K562 (cell line): ENCODE results near the gene CBX2. TPM values are rescaled to one million over a fixed set of nuclear protein-coding genes. Genes with fewer than 3 reads are reported as not detected.

Experiments
- ATAC-seq: fragments of 200-7000 bp; cut with Tn5 transposase; 3 replicates; pipeline ENCODE4 v1.9.1; 2020; ENCODE audit warnings: moderate library complexity
- BruUV-seq: library from RNA; stranded (reverse); fragments of 400-500 nt; replicated peaks from 2 replicates; lab custom pipeline; 2021; lab: Mats Ljungman, UMichigan
- CTCF ChIA-PET: fragments of 300-600 bp; formaldehyde crosslinking; extraction: SDS; loops from one replicate; lab custom pipeline; 2021; ENCODE audit warnings: low intra/inter-chr PET ratio; lab: Yijun Ruan, JAX
- POLR2A ChIA-PET: fragments of 300-600, 350-650 bp; sonication (Branson Sonifier 250); formaldehyde crosslinking; extraction: SDS; loops from one replicate; lab custom pipeline; 2021; ENCODE audit warnings: antibody characterized with exemption, inconsistent platforms; lab: Yijun Ruan, JAX
- DNase-seq, 4 experiments: peaks; one replicate each; pipeline versions ENCODE4 v3.0.0 to v3.0.0-alpha.2; 2011 to 2018; ENCODE audit warnings: low spot score in 3 of 4, mixed read lengths in 3 of 4; ENCODE audit errors: extremely low read depth in 1 of 4
- FAIRE-seq: peaks from 2 replicates; lab custom pipeline; 2011; peaks lifted over from hg19 to GRCh38; lab: Jason Lieb, UNC
- H2AFZ ChIP-seq: 2 replicates; pipeline ENCODE4 v1.6.0; 2011; ENCODE audit warnings: low read depth, low read length, control low read depth, inconsistent platforms
- H3K27ac ChIP-seq: fragments of 200-600 bp; 3 replicates; pipeline ENCODE4 v1.8.0; 2011; ENCODE audit warnings: low read depth, mild to moderate bottlenecking, control low read depth, inconsistent platforms, low read length, moderate library complexity, mixed read lengths; ENCODE audit errors: extremely low read depth
- H3K27me3 ChIP-seq, 2 experiments: fragments of 300-600 bp in 1 of 2; 2 replicates in 1 of 2; 3 replicates in 1 of 2; pipeline versions ENCODE4 v1.6.0 to v1.8.0; 2011; ENCODE audit warnings: inconsistent platforms in 2 of 2, low read length in 2 of 2, mild to moderate bottlenecking in 1 of 2, mixed read lengths in 1 of 2, moderate library complexity in 1 of 2; ENCODE audit not compliant: control insufficient read depth in 2 of 2, insufficient read depth in 2 of 2
- H3K36me3 ChIP-seq: fragments of 300-600 bp; 3 replicates; pipeline ENCODE4 v1.8.0; 2011; ENCODE audit warnings: mild to moderate bottlenecking, low read length, inconsistent platforms; ENCODE audit not compliant: control insufficient read depth, insufficient read depth
- H3K4me1 ChIP-seq, 2 experiments: fragments of 200-600 bp in 1 of 2; replicated peaks in 1 of 2; 2 replicates in 1 of 2; 3 replicates in 1 of 2; pipeline versions ENCODE4 v1.5.1 to v1.8.0; 2011; ENCODE audit warnings: inconsistent platforms in 2 of 2, low read length in 2 of 2, mild to moderate bottlenecking in 1 of 2, mixed read lengths in 1 of 2, moderate library complexity in 1 of 2; ENCODE audit not compliant: control insufficient read depth in 2 of 2, insufficient read depth in 2 of 2
- H3K4me2 ChIP-seq: 2 replicates; pipeline ENCODE4 v1.6.1; 2011; ENCODE audit warnings: low read length, control low read depth, inconsistent platforms, mixed read lengths; ENCODE audit not compliant: insufficient read depth
- H3K4me3 ChIP-seq: fragments of 200-600 bp; sonication (generic), shearing (Covaris generic); 2 replicates; pipeline ENCODE4 v1.5.1; 2016; ENCODE audit warnings: control low read depth, inconsistent platforms
- H3K79me2 ChIP-seq: fragments of 200-600 bp; 3 replicates; pipeline ENCODE4 v1.8.0; 2011; ENCODE audit warnings: low read length, inconsistent platforms; ENCODE audit not compliant: control insufficient read depth, insufficient read depth
- H3K9ac ChIP-seq, 2 experiments: 2 replicates each; pipeline versions ENCODE4 v1.6.0 to v1.6.1; 2011; ENCODE audit warnings: low read depth in 2 of 2, low read length in 2 of 2, control low read depth in 1 of 2, inconsistent platforms in 1 of 2, mild to moderate bottlenecking in 1 of 2, mixed read lengths in 1 of 2; ENCODE audit not compliant: insufficient read depth in 1 of 2
- H3K9me1 ChIP-seq: one replicate; pipeline ENCODE4 v1.6.0; 2011; ENCODE audit warnings: inconsistent platforms, mild to moderate bottlenecking, low read length, moderate library complexity; ENCODE audit not compliant: control insufficient read depth, insufficient read depth
- H3K9me3 ChIP-seq: replicated peaks from 2 replicates; pipeline ENCODE4 v1.5.1; 2011; ENCODE audit warnings: low read depth, low read length, inconsistent platforms; ENCODE audit not compliant: control insufficient read depth, insufficient read depth
- H4K20me1 ChIP-seq: replicated peaks from 2 replicates; pipeline ENCODE4 v1.6.1; 2011; ENCODE audit warnings: low read length, inconsistent platforms, mixed read lengths; ENCODE audit not compliant: control insufficient read depth, insufficient read depth
- ARID2 ChIP-seq: fragments of 450-650 bp; IDR thresholded peaks from 2 replicates; pipeline ENCODE4 v1.6.1; 2017; ENCODE audit warnings: antibody characterized with exemption, mild to moderate bottlenecking
- BHLHE40 ChIP-seq: IDR thresholded peaks from 2 replicates; pipeline ENCODE4 v1.6.1; 2011; ENCODE audit warnings: low read length, improper control_type of control experiment
- CHCHD3 ChIP-seq: fragments of 250-450 bp; sonication (Bioruptor Pico); IDR thresholded peaks from 2 replicates; pipeline ENCODE4 v2.1.2; 2022; ENCODE audit warnings: mild to moderate bottlenecking
- CREM ChIP-seq: IDR thresholded peaks from 2 replicates; pipeline ENCODE4 v1.6.1; 2014; ENCODE audit warnings: antibody characterized with exemption, low read depth
- ETV1 ChIP-seq: fragments of 450-650 bp; conservative IDR thresholded peaks from 2 replicates; pipeline ENCODE4 v1.6.1; 2016; ENCODE audit warnings: missing genetic modification characterization, control low read depth, low read depth, missing compliant biosample characterization
- HDGF ChIP-seq: fragments of 450-650 bp; IDR thresholded peaks from 2 replicates; pipeline ENCODE4 v1.6.1; 2016
- LCOR ChIP-seq: sonication (generic); formaldehyde crosslinking; IDR thresholded peaks from 2 replicates; pipeline ENCODE4 v1.8.0; 2022; ENCODE audit warnings: mild to moderate bottlenecking, missing genetic modification reagents
- MYNN ChIP-seq, 2 experiments: sonication (generic); formaldehyde crosslinking in 1 of 2; IDR thresholded peaks; 2 replicates each; pipeline versions ENCODE4 v1.5.0 to v1.6.1; 2016 to 2020; ENCODE audit warnings: antibody characterized with exemption in 1 of 2, missing genetic modification reagents in 1 of 2
- NEUROD1 ChIP-seq: fragments of 150-350 bp; IDR thresholded peaks from 2 replicates; pipeline ENCODE4 v1.6.1; 2014; ENCODE audit warnings: borderline replicate concordance, low read length, low read depth; ENCODE audit not compliant: partially characterized antibody
- PHF21A ChIP-seq: fragments of 450-650 bp; IDR thresholded peaks from 2 replicates; pipeline ENCODE4 v1.6.1; 2017; ENCODE audit warnings: low read depth, borderline replicate concordance
- PHTF2 ChIP-seq: fragments of 250-450 bp; sonication (Bioruptor Pico); IDR thresholded peaks from 2 replicates; pipeline ENCODE4 v1.5.0; 2021; ENCODE audit warnings: mild to moderate bottlenecking
- POLR3A ChIP-seq: IDR thresholded peaks from 2 replicates; pipeline ENCODE4 v1.6.1; 2011; ENCODE audit warnings: borderline replicate concordance, mild to moderate bottlenecking, moderate library complexity; ENCODE audit not compliant: insufficient read length, insufficient read depth; ENCODE audit errors: extremely low read depth
- RFX1 ChIP-seq: fragments of 450-650 bp; IDR thresholded peaks from 2 replicates; pipeline ENCODE4 v1.6.1; 2016; ENCODE audit warnings: mild to moderate bottlenecking, moderate library complexity
- SMARCE1 ChIP-seq: fragments of 450-650 bp; IDR thresholded peaks from 2 replicates; pipeline ENCODE4 v1.7.1; 2016; ENCODE audit warnings: mild to moderate bottlenecking
- SP1 ChIP-seq: sonication (generic); formaldehyde crosslinking; IDR thresholded peaks from 2 replicates; pipeline ENCODE4 v1.8.1; 2022; ENCODE audit warnings: mild to moderate bottlenecking, missing genetic modification reagents
- STAG1 ChIP-seq: sonication (generic); formaldehyde crosslinking; IDR thresholded peaks from 2 replicates; pipeline ENCODE4 v1.5.0; 2020; ENCODE audit warnings: missing genetic modification reagents, borderline replicate concordance
- ZNF121 ChIP-seq: sonication (generic); formaldehyde crosslinking; conservative IDR thresholded peaks from 2 replicates; pipeline ENCODE4 v1.8.0; 2022; ENCODE audit warnings: missing genetic modification reagents
- ZNF830 ChIP-seq: fragments of 250-450 bp; sonication (Bioruptor Pico); IDR thresholded peaks from 2 replicates; pipeline ENCODE4 v1.5.0; 2021; ENCODE audit warnings: mild to moderate bottlenecking
- WGBS: fragments of 100-300 bp; shearing (Covaris generic); methylation state at CpG from one replicate; pipeline ENCODE4 v1.1.6; 2016; ENCODE audit warnings: low coverage, mixed read lengths; ENCODE audit not compliant: insufficient coverage; ENCODE audit errors: missing lambda C conversion rate; 5-methylcytosine and 5-hydroxymethylcytosine counted together
- in situ Hi-C: fragments of 300-500 bp; cut with MboI; formaldehyde crosslinking; loops from 4 replicates; pipeline ENCODE4 v1.15.0; 2018; ENCODE audit warnings: inconsistent platforms, mixed read lengths
- intact Hi-C: fragments of 100-400 bp; cut with micrococcal nuclease; formaldehyde crosslinking; loops from 2 replicates; pipeline ENCODE4 v1.14.2; 2022
- polyA plus RNA-seq, 8 experiments: library from polyadenylated mRNA; depleted of rRNA in 4 of 8; stranded (reverse) in 5 of 8; unstranded in 3 of 8; fragments of >200 nt; fragmentation: Nextera tagmentation in 2 of 8; fragmentation: Illumina TruSeq in 1 of 8; extraction: Ambion mirVana in 2 of 8; extraction: Trizol in 1 of 8; gene quantifications; 2 replicates each; pipeline versions ENCODE4 v1.2.1 to v1.2.3, GENCODE V29; 2011 to 2014; ENCODE audit warnings: inconsistent platforms in 1 of 8, missing spikeins in 1 of 8
- total RNA-seq, 7 experiments: library from RNA; depleted of rRNA in 6 of 7; stranded (reverse); fragments of >200 nt in 6 of 7; fragmentation: Illumina TruSeq in 2 of 7; extraction: Trizol in 2 of 7; gene quantifications; 2 replicates each; pipeline versions ENCODE4 v1.2.1 to v1.2.3, GENCODE V29; 2011 to 2021; ENCODE audit warnings: low replicate concordance in 1 of 7
- TF ChIP-seq, protein P1 (sequence below): IDR thresholded peaks from 3 replicates; pipeline ENCODE4 v1.6.1; 2011; ENCODE audit warnings: borderline replicate concordance, mild to moderate bottlenecking, moderate library complexity; ENCODE audit not compliant: insufficient read length; ENCODE audit errors: extremely low read depth
- TF ChIP-seq, protein P2 (sequence below): sonication (generic); formaldehyde crosslinking; IDR thresholded peaks from 2 replicates; pipeline ENCODE4 v1.5.0; 2020; ENCODE audit warnings: missing genetic modification reagents

The CBX2 gene
- total and polyA plus RNA-seq, 9 of the 15 experiments (the other 6 are each of a cell fraction or from before 2014, with no cell fraction given), result 0.66 to 26.9 (median 13.9) TPM

DNA sequence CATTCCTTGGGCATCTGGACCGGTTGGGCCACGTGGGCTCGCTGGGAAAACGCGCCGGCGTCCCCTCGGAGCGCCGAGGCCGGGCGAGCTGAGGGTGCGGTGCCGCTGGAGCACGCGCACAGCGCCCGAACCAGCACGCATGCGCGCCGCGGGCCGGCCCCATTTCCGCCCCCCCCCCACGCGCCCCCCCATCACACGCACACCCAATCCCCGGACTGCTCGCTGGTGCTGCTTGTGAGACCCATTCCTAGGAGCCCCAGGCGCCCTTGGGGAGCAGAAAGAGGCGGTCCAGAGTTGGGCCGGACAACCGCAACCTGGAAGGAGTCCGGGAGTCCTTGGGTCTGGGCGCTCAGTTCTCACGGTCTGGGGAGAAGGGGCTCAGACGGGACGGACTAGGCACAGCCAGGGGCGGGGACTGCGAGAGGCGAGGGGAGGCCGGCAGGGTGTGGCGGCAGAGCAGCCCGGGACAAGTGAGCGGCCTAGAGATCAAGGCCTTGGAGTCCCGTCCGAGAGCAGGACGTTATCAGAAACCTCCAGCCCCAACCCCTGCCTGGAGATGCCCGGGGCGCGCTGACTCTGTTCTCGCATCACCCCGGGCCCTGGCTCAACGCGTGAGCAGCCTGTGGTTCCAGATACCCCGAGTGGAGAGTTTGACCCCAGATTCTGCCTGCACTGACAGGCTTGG, 24.9 kb downstream of the CBX2 start:
- no peaks in the 10 kb centered on the region for H3K9me1 ChIP-seq
- peak overlapping the region; percentile 80 for H3K4me2 ChIP-seq
- H3K27me3 ChIP-seq, result no peaks in the 10 kb centered on the region
- peak overlapping the region; percentile 70 to 92 for H3K9ac ChIP-seq
- DNase-seq (peak; percentile 74 to 92 (median 84)), ATAC-seq (peak; percentile 93), FAIRE-seq (peak; percentile 93)
- H2AFZ ChIP-seq, result peak overlapping the region; percentile 98
- intact Hi-C loops (loop anchor here (10.0 kb wide), 1 partner anchor 172 kb away; no protein-coding TSS in a partner anchor), in situ Hi-C loops (loop anchor here (5.0 kb wide), 1 partner anchor 34 kb away; the partner anchor contains the start of gene CBX4)
- H3K9me3 ChIP-seq, result peaks cover 3% of the 10 kb centered on the region
- H3K27ac ChIP-seq, result peak overlapping the region; percentile 89
- peaks cover 44 to 76% of the 10 kb centered on the region in 2 experiments for H3K4me1 ChIP-seq
- POLR2A ChIA-PET, result interaction anchor here (0.5 to 2.5 kb wide), 3 partner anchors 33 to 102 kb away, joined by 3 to 10 read pairs (median 7); partner anchors contain the start of gene CBX4
- peak overlapping the region; percentile 42 for H3K4me3 ChIP-seq
- TSS peak; percentile 92 for BruUV-seq
- H3K79me2 ChIP-seq, result no peaks in the 10 kb centered on the region
- under 1% methylated on average over 35 of the region's 57 CpGs for WGBS
- H3K36me3 ChIP-seq, result no peaks in the 10 kb centered on the region; the same call in 2 of the 3 replicates
- no peaks in the 10 kb centered on the region for H4K20me1 ChIP-seq
- CTCF ChIA-PET, result no interaction called here
- TF ChIP-seq PHTF2 (no peak), STAG1 (peak; percentile 87), ARID2 (no peak), ETV1 (tag) (no peak), CREM (0 out of 2 replicates have a peak, but pooled peaks have one; percentile 24), ZNF830 (CRISPR knock-in tag) (no peak), RFX1 (no peak), HDGF (no peak), SP1 (CRISPR knock-in tag) (peak; percentile 62; the same call in 1 of the 2 replicates), CHCHD3 (CRISPR knock-in tag) (no peak), ZNF121 (no peak), BHLHE40 (peak; percentile 82), NEUROD1 (peak; percentile 7), LCOR (peak; percentile 94; the same call in 1 of the 2 replicates), PHF21A (peak; percentile 98), POLR3A (no peak), MYNN (IDR thresholded peaks at IDR 0.05) (peak; percentile 69; the same call in 1 of the 2 replicates), MYNN (CRISPR knock-in tag; IDR thresholded peaks at IDR 0.05) (no peak), SMARCE1 (peak; percentile 55; the same call in 1 of the 2 replicates)
- TF ChIP-seq, protein P1, sequence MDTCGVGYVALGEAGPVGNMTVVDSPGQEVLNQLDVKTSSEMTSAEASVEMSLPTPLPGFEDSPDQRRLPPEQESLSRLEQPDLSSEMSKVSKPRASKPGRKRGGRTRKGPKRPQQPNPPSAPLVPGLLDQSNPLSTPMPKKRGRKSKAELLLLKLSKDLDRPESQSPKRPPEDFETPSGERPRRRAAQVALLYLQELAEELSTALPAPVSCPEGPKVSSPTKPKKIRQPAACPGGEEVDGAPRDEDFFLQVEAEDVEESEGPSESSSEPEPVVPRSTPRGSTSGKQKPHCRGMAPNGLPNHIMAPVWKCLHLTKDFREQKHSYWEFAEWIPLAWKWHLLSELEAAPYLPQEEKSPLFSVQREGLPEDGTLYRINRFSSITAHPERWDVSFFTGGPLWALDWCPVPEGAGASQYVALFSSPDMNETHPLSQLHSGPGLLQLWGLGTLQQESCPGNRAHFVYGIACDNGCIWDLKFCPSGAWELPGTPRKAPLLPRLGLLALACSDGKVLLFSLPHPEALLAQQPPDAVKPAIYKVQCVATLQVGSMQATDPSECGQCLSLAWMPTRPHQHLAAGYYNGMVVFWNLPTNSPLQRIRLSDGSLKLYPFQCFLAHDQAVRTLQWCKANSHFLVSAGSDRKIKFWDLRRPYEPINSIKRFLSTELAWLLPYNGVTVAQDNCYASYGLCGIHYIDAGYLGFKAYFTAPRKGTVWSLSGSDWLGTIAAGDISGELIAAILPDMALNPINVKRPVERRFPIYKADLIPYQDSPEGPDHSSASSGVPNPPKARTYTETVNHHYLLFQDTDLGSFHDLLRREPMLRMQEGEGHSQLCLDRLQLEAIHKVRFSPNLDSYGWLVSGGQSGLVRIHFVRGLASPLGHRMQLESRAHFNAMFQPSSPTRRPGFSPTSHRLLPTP, result no peak
- TF ChIP-seq, protein P2, sequence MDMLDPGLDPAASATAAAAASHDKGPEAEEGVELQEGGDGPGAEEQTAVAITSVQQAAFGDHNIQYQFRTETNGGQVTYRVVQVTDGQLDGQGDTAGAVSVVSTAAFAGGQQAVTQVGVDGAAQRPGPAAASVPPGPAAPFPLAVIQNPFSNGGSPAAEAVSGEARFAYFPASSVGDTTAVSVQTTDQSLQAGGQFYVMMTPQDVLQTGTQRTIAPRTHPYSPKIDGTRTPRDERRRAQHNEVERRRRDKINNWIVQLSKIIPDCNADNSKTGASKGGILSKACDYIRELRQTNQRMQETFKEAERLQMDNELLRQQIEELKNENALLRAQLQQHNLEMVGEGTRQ (CRISPR knock-in tag), result peak; percentile 61
